Measurements from ENCODE around the gene RPL37A. TPM values are rescaled to one million over a fixed set of nuclear protein-coding genes. Genes with fewer than 3 reads are reported as not detected.

The RPL37A gene
- total RNA-seq, 1 experiment from 2014 or later: 3,026 TPM

DNA sequence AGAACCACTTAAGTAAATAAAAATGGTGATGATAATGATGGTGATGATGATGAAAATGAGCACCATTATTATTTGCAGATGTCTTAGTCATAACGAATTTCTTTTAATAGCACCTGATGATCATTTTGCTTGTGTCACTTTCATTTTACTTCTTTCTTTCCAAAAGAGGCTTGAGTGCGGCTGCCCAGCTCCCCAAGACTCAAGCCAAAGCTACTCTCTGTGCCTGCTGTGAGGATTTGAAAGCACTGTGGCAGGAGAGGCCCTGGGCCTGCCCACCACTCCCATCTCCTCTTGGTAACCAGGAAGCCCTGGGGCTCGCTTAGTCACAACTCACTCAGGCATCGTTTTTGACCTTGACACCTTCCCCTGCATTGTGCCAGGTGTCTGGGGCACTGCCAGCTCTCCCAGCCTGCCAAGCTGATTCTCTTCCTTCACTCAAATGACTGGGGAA is 41.2 kb downstream of the RPL37A start:
- DNase-seq: no peak
- Histone ChIP-seq H3K27me3 (ENCODE audit: control insufficient read depth, insufficient read depth, low read length) (no peaks in the 10 kb centered on the region), H3K36me3 (replicated peaks; ENCODE audit: control insufficient read depth, insufficient read depth, low read length) (peaks cover 1% of the 10 kb centered on the region; the same call in 1 of the 2 replicates), H3K4me3 (ENCODE audit: insufficient read depth, low read depth, low read length) (no peak overlapping the region)

DNA sequence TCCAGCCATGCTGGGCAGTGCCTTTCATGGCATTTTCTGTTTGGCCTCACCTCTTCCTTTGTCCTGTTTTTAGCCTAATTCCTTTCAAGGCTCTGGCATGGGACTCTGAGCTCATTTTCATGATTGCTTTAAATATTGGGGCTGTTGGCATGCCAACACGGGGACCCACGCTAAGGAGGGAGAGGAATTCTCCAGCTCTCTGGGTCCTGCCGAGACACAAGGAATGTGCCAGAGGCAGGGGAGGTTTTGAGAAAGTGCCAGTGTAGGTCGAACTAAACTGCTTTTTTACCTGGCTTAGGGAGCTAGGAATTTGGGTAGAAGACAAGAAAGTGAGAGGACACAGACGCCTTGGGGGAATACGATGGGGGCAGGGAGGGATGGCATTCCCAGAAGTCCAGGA is 42.3 kb downstream of the RPL37A start:
- H3K27me3 ChIP-seq (ENCODE audit: control insufficient read depth, insufficient read depth, low read length): no peaks in the 10 kb centered on the region
- DNase-seq: no peak
- no peak overlapping the region for H3K4me3 ChIP-seq (ENCODE audit: insufficient read depth, low read depth, low read length)
- peaks cover 1% of the 10 kb centered on the region; the same call in 1 of the 2 replicates for H3K36me3 ChIP-seq (replicated peaks; ENCODE audit: control insufficient read depth, insufficient read depth, low read length)

DNA sequence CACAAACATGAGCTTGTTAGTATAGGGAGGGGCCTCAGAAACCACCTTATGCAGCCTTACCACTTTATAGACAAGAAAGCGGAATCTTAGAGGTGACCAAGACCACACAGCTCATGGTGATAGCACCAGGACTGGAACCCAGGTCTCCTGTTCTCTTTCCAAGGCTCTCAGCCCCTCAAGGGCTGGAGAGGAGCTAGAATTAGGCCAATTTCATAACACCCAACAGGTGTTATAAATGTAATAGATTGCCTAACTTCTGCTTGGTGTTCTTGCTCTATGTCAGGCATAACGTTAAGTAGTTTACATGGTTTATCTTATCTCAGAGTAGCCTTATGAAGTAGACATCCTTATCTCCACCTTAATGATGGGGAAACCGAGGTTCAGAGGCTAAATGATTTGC is 42.9 kb downstream of the RPL37A start:
- no peak for DNase-seq
- H3K27me3 ChIP-seq (ENCODE audit: control insufficient read depth, insufficient read depth, low read length): no peaks in the 10 kb centered on the region
- H3K36me3 ChIP-seq (replicated peaks; ENCODE audit: control insufficient read depth, insufficient read depth, low read length): peaks cover 1% of the 10 kb centered on the region; the same call in 1 of the 2 replicates

DNA sequence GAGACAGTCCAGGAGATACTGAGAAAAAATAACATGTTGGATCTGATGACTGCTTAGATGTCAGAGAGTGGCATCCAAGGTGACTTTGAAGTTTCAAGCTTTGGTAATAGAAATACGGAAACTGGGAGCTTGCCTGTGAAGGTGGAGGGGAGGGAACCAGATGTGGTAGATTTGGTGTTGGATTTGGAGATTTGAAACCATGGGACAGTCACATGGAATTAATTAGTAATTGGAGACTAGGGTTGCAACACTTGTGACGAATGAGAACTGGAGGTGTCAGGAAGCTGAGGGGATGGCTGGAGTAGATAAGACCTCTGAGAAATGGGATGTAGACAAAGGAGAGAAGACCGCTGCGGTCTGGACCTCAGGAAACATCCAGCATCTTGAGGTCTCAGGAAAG is 46.7 kb downstream of the RPL37A start:
- Histone ChIP-seq H3K27me3 (ENCODE audit: control insufficient read depth, insufficient read depth, low read length) (no peaks in the 10 kb centered on the region), H3K36me3 (replicated peaks; ENCODE audit: control insufficient read depth, insufficient read depth, low read length) (no peaks in the 10 kb centered on the region), H3K4me3 (ENCODE audit: insufficient read depth, low read depth, low read length) (no peak overlapping the region)
- no peak for DNase-seq

More for the DNA sequence above, 42.9 kb downstream of the RPL37A start:
- H3K4me3 ChIP-seq (ENCODE audit: insufficient read depth, low read depth, low read length): no peak overlapping the region

DNA sequence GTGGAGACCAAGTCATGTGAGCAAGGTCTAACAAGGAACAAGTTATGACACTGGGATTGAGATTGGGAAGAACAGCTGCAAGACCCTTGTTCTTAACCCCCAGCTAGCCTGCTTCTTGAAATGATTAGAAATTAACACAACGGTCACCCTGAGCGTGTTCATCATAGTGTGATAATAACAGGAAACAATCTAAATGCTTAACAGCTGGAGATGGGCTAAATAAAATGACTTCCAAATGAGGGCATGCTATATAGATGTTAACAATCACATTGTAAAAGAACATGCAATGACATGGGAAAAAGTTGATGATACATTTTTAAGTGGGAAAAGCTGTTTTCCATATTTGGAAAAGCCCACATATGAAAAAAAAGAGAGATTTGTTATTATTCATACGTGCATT is 47.6 kb downstream of the RPL37A start:
- Histone ChIP-seq H3K27me3 (ENCODE audit: control insufficient read depth, insufficient read depth, low read length) (no peaks in the 10 kb centered on the region), H3K36me3 (replicated peaks; ENCODE audit: control insufficient read depth, insufficient read depth, low read length) (no peaks in the 10 kb centered on the region), H3K4me3 (ENCODE audit: insufficient read depth, low read depth, low read length) (no peak overlapping the region)
- no peak for DNase-seq

DNA sequence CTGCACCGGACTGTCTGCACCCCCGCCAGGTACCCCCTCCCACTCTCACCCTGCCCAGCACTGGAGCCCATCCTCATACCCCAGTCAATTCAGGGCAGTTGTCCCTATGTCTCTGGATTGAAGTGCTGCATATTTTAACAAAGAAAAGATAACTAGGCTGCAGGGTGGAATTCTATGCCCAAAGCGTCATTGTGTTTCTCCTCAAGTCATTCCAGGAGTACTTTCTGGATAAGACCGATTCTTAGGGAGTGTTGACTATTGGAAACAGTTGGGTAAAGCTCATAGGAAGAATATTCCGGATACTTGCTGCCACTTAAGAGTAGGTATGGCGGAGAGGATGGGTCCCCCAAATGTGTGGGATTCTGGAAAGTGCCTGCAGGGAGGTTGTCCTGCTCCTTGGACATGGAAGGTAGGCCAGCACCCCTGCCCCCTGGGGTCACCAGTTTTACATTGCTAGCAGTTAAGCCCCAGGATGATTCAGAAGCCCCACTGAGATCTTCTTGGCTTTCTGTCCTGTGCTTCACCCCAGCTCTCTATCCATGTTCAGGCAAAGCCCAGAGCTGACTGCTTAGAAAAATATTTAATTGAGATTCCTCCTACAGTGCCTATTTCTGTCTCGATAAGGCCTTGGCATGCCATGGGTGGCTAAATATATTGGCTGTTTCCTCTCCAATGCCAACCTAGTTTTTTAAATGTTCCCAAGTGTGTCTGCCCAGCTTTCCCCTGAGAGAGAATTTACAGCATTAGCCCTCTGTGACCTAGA is 48.2 kb downstream of the RPL37A start:
- no peaks in the 10 kb centered on the region for H3K27me3 ChIP-seq (ENCODE audit: control insufficient read depth, insufficient read depth, low read length)
- no peak overlapping the region for H3K4me3 ChIP-seq (ENCODE audit: insufficient read depth, low read depth, low read length)
- no peaks in the 10 kb centered on the region for H3K36me3 ChIP-seq (replicated peaks; ENCODE audit: control insufficient read depth, insufficient read depth, low read length)
- DNase-seq: no peak

DNA sequence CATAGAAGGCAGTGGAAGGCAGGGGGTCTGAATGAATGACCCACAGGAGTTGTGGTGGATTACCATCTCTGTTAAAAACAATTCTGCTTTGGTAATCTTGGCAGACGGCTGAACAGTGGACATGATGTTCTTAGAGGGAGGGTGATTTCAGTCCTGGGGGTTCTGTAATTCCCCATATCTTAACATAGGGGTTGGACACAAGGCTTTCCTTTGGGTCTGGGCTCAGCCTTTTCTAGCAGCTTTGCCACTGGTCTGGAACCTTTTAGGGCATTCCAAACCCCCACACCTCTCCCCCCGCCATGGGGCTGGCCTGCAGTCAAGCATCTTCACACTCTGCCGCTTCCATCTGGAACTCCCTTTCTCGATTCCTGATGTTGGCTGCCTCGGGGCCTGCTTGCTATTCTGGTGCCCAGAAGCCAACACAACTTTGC is 50.3 kb downstream of the RPL37A start:
- Histone ChIP-seq H3K4me3 (ENCODE audit: insufficient read depth, low read depth, low read length) (no peak overlapping the region), H3K36me3 (replicated peaks; ENCODE audit: control insufficient read depth, insufficient read depth, low read length) (no peaks in the 10 kb centered on the region), H3K27me3 (ENCODE audit: control insufficient read depth, insufficient read depth, low read length) (no peaks in the 10 kb centered on the region)
- no peak for DNase-seq

DNA sequence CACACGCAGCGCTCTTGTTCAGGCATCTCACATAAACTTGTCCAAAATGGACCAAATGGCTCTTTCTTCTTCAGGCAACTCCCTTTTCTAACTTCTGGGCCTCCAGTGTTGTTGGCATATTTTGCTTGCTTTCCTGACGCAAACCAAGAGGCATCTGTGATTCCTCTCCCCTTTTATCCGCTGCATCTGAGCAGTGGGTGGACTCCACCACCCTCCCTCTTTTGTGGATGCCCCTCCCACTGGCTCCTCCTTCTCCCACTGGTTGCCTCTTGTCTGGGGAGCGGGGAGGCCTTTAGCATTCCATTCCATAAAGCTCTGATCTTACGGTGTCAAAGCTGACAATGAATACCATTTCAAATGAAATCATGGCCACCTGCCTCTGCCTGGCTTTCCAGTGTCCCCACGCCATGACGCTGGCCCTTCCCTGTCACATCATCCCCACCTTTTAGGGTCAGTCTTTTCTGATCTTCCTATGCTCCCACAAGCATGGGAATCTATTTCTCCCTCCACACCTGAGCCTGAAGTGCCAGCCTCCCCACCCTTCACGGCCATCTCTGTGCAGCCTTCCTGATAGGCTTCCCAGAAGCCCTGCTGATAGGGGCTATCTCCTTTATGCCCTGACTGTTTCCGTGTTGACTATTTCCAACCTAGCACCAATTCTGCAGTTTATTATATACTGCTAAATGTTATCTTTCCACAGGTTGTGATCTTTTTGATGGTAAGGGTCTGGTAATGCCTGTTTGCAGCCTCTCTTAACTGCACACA is 51.5 kb downstream of the RPL37A start:
- no peaks in the 10 kb centered on the region for H3K27me3 ChIP-seq (ENCODE audit: control insufficient read depth, insufficient read depth, low read length)
- DNase-seq: peak; percentile 61
- no peaks in the 10 kb centered on the region for H3K36me3 ChIP-seq (replicated peaks; ENCODE audit: control insufficient read depth, insufficient read depth, low read length)
- H3K4me3 ChIP-seq (ENCODE audit: insufficient read depth, low read depth, low read length): no peak overlapping the region

DNA sequence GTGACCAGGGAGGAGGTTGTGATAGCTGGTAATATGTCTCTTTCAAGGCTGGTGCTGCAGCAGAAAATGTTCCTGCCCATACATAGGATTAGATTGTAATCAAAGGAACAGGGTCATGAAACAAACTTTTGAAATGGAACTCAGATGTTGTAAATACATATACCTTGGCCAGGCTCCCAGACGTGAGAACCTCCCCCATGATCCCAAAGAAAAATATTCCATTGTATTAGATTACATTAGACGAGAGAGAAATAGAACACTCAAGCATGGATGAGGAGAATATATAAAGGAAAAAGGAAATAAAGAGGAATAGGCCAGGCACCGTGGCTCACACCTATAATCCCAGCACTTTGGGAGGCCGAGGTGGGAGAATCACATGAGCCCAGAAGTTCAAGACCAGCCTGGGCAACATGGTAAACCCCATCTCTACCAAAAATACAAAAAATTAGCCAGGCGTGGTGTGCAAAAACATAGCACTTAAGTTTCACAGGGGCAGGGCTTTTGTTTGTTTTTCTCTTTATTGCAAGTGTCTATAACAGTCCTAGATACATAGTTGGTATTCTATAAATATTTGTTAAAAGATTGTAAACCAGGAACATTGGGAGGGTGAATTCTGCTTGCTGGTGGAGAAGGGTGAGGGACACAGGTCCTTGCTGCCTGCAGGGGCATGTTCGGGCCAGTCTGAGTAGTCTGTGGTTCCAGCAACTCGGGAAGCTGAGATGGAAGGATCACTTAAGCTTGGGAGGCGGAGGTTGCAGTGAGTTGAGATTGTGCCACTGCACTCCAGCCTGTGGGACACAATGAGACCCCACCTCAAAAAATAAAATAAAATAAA is 52.8 kb downstream of the RPL37A start:
- DNase-seq: no peak
- Histone ChIP-seq H3K27me3 (ENCODE audit: control insufficient read depth, insufficient read depth, low read length) (no peaks in the 10 kb centered on the region), H3K36me3 (replicated peaks; ENCODE audit: control insufficient read depth, insufficient read depth, low read length) (no peaks in the 10 kb centered on the region), H3K4me3 (ENCODE audit: insufficient read depth, low read depth, low read length) (no peak overlapping the region)

DNA sequence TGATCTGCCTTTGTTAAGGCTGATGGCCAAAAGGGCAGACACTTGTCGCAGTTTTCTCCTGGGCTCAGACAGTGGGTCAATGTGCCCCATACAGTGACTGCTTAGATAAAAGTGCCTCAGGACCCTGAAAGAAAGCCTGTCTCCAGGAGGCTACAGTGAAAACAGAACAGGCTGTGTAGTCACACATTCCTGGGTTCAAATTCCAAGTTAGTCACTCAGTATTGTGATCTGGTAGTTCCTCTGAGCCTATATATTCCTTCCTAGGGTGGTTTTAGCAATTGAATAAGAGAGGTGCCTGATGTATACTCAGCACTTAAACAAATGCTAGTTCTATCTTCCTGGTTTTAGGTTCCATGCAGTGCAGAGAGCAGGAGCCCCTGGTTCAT is 54.4 kb downstream of the RPL37A start:
- Histone ChIP-seq H3K36me3 (replicated peaks; ENCODE audit: control insufficient read depth, insufficient read depth, low read length) (no peaks in the 10 kb centered on the region), H3K4me3 (ENCODE audit: insufficient read depth, low read depth, low read length) (no peak overlapping the region), H3K27me3 (ENCODE audit: control insufficient read depth, insufficient read depth, low read length) (no peaks in the 10 kb centered on the region)
- DNase-seq: no peak

Other genes with a start within 250 kb of the RPL37A start
- 0.38 and 0.55 TPM in 2 replicates for gene MARCHF4, start 126.4 kb upstream of the RPL37A start, total RNA-seq (2014; rRNA removed; shearing (Covaris generic))
- 10.7 and 14.0 TPM in 2 replicates for gene SMARCAL1, start 86.4 kb upstream of the RPL37A start, total RNA-seq (2014; rRNA removed; shearing (Covaris generic))
- 848 and 859 TPM in 2 replicates for gene IGFBP2, start 134.6 kb downstream of the RPL37A start, total RNA-seq (2014; rRNA removed; shearing (Covaris generic))
- gene IGFBP5, start 196.7 kb downstream of the RPL37A start, total RNA-seq (2014; rRNA removed; shearing (Covaris generic)): 2.9 and 10.2 TPM in 2 replicates